ENCODE measurements around the gene SEMA4F.

DNA sequence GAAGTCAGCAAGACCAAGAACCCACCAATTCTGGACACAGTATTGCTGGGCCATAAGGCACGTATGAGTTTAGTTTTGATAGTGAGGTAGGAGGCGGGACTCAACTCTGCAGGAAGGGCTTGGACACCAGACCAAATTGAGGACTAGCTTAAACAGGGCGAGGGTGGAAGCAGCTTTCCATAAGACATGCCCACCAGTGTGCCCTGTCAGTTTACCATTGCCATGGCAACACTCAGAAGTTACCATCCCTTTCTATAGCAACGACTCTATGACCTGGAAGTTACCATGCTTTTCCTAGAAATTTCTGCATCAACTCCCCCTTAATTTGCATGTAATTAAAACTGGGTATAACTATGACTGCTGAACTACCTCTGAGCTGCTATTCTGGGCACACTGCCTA is 8.7 kb upstream of the SEMA4F start:
- TF ChIP-seq POLR2A (IDR thresholded peaks at IDR 0.05) = no peak
- TF ChIP-seq POLR2AphosphoS5 (IDR thresholded peaks at IDR 0.05) = no peak
- TF ChIP-seq, protein P1, sequence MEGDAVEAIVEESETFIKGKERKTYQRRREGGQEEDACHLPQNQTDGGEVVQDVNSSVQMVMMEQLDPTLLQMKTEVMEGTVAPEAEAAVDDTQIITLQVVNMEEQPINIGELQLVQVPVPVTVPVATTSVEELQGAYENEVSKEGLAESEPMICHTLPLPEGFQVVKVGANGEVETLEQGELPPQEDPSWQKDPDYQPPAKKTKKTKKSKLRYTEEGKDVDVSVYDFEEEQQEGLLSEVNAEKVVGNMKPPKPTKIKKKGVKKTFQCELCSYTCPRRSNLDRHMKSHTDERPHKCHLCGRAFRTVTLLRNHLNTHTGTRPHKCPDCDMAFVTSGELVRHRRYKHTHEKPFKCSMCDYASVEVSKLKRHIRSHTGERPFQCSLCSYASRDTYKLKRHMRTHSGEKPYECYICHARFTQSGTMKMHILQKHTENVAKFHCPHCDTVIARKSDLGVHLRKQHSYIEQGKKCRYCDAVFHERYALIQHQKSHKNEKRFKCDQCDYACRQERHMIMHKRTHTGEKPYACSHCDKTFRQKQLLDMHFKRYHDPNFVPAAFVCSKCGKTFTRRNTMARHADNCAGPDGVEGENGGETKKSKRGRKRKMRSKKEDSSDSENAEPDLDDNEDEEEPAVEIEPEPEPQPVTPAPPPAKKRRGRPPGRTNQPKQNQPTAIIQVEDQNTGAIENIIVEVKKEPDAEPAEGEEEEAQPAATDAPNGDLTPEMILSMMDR (IDR thresholded peaks at IDR 0.05) = no peak
